HG02759 (cell line): ENCODE results near the gene ZNF283.
"Not testable (repeated sequence)": the region's sequence is repeated elsewhere in the genome, so short reads cannot be mapped to it uniquely, and the experiment has no call there.

Source experiments
- ATAC-seq: cut with Tn5 transposase; IDR thresholded peaks from one replicate; pipeline ENCODE4 v1.9.1; 2021; ENCODE audit warnings: mild to moderate bottlenecking, moderate library complexity; ENCODE audit not compliant: unreplicated experiment

ZNF283 gene

GRCh38 chr19:43798546-43799409, 28.3 kb upstream of the ZNF283 start:
- ATAC-seq: no peak

DNA sequence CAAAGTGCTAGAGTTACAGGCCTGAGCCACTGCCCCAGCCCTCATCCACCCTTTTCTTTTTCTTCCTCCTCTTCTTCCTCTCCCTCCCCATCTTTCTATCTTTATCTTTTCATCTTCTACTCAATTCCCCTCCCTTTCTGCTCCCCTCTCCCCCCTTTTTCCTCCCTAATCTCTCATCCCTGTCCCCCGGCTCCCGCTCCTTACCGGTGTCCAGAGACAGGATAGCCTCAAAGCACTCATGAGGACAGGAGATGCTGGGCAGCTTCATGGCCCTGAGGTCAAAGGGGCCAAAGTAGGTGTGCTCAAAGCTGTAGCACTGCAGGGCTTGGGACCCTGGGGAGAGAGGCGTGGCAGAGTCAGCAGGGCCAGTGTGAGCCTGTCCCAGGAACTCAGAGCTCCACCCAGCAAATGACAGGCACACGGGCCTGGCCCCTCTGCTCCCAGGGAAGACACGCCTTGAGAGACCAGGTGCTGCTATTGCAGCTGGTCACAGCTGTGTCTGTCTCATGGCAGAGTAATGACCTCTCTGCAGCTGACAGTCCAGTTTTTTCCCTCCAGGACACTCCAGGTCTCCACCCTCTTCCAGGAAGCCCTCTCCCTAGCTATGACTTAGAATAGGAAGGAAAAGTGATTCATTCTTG, 27.5 kb upstream of the ZNF283 start:
- ATAC-seq: no peak

DNA sequence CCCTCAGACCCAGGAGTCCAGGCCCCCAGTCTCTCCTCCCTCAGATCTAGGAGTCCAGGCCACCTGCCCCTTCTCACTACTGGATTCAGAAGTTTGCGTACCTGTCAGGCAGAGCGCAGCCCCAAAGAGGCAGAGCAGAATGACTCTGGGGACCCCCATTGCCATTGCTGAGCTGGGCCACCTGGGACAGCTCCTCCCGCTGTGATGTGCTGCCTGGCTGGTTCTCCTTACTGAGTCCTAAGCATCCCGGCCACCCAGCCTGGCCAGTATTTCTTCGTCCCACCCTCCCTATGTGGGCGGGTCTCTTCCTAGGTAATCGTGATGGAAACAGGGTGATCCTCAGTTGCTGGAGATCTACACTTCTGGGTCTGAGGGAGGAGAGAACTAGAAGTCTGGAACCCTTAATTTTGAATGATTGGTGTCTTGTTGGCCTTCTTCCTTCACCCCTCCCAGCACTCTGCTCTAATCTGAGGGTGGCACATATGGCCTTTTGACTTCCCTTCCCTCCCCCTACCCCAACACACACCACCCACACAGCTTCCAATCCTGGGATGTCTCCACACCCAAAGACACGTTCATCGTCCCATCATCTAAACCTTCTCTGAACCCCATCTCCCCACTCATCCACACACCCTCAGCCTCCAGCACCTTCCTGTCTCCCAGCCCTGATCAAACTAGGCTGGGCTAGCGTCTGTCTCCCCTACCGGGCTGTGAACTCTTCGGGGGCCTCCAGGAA, 24.7 kb upstream of the ZNF283 start, which contains the start of gene LYPD5:
LYPD5 (minus strand) TSS at position 232 of the 736 bp plus-strand sequence; CDS start at position 165, 67 bp downstream.
- ATAC-seq: no peak

DNA sequence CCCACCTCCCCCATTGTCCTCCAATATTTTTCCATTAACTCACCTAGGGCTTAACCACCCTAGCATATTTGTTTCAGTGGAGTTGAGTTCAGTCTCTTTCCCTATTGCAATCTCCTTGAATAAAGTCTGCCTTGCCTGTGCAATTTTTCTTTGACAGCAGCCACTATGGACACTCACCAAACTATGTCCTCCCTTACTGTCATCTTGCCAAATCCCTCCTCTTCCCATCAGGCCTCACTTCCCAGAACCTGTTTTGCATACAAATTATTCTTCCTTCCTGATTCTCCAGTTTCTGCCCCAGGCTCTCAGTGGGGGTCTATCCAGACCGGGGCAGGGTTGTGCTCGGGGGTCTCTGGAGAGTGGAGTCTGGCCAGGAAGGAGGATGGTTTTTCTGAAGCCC, 22.7 kb upstream of the ZNF283 start:
- no peak for ATAC-seq

- not testable (repeated sequence) for ATAC-seq
These were observed 20.7 kb upstream of the ZNF283 start for GRCh38 chr19:43806401-43806800.

DNA sequence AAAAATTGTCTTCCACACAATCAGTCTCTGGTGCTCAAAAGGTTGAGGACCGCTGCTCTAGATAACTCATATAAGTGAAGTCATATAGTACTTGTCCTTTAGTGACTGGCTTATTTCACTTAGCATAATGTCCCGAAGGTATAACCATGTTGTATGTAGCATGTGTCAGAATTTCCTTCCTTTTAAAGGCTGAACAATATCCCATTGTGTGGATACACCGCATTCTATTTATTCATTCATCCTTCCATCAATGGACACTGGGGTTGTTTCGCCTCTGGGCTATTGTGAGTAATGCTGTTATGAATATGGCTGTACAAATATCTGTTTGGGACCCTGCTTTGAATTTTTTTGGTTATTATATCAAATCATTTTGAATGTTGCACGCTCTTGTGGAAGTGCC, 20.3 kb upstream of the ZNF283 start:
- no peak for ATAC-seq

GRCh38 chr19:43807651-43808050, 19.5 kb upstream of the ZNF283 start:
- no peak for ATAC-seq

DNA sequence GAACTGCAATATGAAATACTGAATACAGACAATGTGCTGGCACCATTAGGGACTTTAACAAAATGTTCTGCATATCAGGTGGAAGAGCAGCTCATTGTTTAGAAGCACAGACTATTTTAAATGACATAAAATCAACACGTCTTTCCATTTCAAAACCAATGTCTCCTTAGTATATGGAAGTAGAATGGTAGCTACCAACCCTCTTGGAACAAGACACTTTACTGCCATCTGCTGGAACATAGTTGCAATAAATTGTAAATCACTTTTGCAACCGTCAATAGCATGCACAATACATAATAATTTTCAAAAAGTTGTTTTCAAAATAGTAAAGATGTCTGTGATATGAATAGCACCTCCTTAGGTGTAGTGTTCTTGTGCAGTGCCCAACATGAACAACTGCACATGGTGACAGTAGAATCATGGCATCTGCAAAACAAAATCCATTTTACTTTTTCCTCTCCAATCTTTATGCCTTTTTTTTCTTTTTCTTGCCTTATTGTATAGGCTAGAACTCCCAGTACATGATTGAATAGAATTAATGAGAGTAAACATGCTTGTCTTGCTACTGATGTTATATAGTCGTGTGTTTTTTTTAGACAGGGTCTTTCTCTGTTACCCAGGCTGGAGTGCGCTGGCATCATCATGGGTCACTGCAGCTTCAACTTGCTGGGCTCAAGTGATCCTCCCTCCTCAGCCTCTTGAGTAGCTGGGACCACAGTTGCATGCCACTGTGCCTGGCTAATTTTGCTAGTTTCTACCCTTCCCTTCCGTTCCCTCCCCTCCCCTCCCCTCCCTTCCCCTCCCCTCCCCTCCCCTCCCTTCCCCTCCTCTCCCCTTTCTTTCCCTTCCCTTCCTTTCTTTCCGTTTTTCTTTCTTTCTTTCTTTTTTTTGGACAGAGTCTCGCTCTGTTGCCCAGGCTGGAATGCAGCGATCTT, 17.1 kb upstream of the ZNF283 start:
- no peak for ATAC-seq

DNA sequence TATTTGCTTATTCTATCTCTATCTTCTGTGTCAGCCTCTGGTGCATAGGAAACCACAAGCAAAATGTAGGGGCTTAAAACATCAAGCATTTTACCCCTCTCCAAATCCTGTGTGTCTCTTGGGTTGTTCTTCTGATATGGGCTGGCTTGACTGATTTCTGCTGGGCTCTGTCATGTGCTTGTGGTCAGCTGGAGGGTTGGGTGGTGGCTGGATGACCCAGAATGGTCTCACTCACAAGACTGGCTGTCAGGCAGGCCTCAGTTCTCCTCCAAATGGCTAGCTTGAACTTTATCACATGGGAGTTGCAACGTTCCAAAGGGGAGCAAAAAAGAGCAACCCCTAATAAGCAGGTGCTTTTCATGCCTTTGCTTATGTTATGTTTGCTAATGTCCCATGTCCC, 15.3 kb upstream of the ZNF283 start:
- ATAC-seq: no peak

GRCh38 chr19:43812259-43812658, 14.9 kb upstream of the ZNF283 start:
- ATAC-seq: no peak

DNA sequence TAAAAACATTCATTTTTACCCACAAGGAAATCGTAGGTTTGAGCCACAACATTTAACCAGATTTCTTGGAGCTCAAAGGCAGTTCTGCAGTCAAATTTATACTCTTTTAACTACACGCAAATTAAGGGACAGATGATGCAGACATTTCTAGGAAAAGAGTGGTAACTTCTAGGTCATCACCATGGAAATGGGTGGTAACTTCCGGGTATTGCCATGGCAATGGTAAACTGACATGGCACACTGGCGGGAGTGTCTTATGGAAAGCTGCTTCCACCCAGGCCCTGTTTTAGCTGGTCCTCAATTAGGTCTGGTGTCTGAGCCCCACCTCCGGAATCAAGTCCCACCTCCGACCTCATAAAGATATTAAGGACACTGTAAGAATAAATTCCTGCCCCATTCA, 14.4 kb upstream of the ZNF283 start:
- no peak for ATAC-seq

DNA sequence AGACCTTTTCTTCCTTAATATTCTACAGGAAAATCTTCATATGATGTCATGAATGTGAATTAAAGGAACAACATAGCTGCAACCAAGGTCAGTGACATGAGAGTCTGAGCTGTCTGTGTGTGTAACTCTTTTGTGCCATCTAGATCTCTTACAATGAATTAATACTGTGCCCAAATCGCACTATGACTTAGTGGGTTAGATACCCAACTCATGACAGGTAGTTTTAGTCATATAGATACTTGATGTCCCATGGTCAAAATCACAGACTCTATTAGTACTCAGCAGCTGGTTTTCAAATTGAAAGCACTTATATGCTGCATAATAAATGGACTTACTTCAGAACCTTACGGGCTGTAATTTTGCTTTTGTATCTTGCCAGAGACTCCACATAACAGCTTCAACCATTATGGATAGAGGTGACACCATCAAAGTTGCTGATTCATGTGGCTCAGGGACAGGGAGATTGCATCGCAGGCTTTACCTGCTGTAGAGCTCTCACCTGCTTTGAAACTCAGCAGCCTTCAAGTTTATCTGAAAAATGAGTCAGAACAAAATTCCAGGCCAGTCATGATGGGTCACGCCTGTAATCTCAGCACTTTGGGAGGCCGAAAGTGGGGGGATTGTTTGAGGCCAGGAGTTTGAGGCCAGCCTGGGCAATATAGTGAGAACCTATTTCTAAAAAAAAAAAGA, 12.3 kb upstream of the ZNF283 start:
- ATAC-seq: no peak

- ATAC-seq: not testable (repeated sequence)
These were observed 9.7 kb upstream of the ZNF283 start for GRCh38 chr19:43817454-43817853.

DNA sequence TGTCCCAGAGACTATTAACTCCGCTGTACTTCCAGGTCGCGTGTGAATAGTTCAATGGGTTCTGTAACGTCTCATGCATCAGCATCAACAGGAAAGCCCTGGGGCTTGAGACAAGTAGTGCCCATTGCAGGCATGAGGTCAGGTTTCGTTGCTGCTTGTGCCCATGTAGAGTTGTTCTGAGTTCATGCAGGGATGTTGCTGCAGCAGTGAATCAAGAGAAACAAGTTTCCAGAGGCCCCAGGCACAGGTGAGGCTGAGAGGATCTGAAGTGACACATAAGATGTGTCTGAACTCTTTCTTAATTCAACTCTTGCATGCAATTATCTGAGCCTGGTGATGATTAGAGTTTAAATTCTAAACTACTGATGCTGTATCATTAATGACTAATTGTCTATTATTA, 8.6 kb upstream of the ZNF283 start:
- no peak for ATAC-seq

GRCh38 chr19:43820098-43820883, 6.8 kb upstream of the ZNF283 start:
- no peak for ATAC-seq

- no peak for ATAC-seq
These were observed 6.3 kb upstream of the ZNF283 start for GRCh38 chr19:43820884-43821215.

- ATAC-seq: not testable (repeated sequence)
These were observed 3.3 kb upstream of the ZNF283 start for GRCh38 chr19:43823856-43824255.

DNA sequence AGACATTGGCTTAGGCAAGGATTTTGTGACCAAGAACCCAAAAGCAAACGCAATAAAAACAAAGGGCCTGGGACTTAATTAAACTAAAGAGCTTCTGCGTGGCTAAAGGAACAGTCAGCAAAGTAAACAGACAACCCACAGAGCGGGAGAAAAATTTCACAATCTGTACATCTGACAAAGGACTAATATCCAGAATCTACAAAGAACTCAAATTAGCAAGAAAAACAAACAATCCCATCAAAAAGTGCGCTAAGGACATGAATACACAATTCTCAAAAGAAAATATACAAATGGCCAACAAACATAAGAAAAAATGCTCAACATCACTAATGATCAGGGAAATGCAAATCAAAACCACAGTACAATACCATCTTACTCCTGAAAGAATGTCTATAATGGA, 2.5 kb upstream of the ZNF283 start:
- ATAC-seq: not testable (repeated sequence)

DNA sequence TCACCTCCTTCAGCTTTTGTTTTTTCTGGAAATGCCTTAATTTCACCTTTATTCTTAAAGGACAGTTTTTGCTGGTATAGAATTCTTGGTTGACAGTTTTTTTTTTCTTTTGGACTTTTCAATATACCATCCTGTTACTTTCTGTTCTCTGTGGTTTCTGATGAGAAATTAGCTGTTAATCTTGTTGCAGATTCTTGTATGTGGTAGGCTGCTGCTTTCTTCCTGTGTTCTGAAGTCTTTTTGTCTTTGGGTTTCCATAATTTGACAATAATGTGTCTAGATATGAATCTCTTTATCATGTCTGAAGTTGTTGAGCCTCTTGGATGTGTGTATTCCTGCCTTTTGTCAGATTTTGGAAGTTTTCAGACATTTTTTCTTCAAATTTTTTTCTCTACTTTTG, 12.0 kb downstream of the ZNF283 start:
- no peak for ATAC-seq
